Stimulated activated effector memory CD8-positive, alpha-beta T cell treated with anti-CD3 and anti-CD28 coated beads, Interleukin-12 subunit alpha, Interleukin-12 subunit beta, amount 100 ng/mL, for 72 hours (primary cell): ENCODE results near the gene OR51S1.
"Not testable (repeated sequence)": the region's sequence is repeated elsewhere in the genome, so short reads cannot be mapped to it uniquely, and the experiment has no call there.

Experiments
- ATAC-seq: fragments of 150-1000 bp; cut with Tn5 transposase; 2 replicates; pipeline ENCODE4 v1.10.0; 2021
- DNase-seq, 2 donors: peaks; one replicate each; pipeline ENCODE4 v3.0.0; 2021 to 2022; ENCODE audit warnings: low spot score in 2 of 2
- H3K27ac Mint-ChIP-seq: one replicate; pipeline ENCODE4 v1.8.0; 2022; ENCODE audit warnings: mild to moderate bottlenecking, mixed read lengths
- H3K36me3 Mint-ChIP-seq: one replicate; pipeline ENCODE4 v1.8.0; 2022; ENCODE audit warnings: mild to moderate bottlenecking, mixed read lengths
- H3K4me1 Mint-ChIP-seq: one replicate; pipeline ENCODE4 v1.8.0; 2022; ENCODE audit warnings: mixed read lengths
- H3K4me3 Mint-ChIP-seq: one replicate; pipeline ENCODE4 v1.8.0; 2022; ENCODE audit warnings: mild to moderate bottlenecking, mixed read lengths
- H3K9me3 Mint-ChIP-seq: one replicate; pipeline ENCODE4 v1.8.0; 2022; ENCODE audit warnings: mixed read lengths

Gene OR51S1

GRCh38 chr11:4830909-4831308 is 18.1 kb downstream of the OR51S1 start:
- ATAC-seq, result no peak
- no peak overlapping the region for H3K4me3 Mint-ChIP-seq
- H3K36me3 Mint-ChIP-seq, result no peaks in the 10 kb centered on the region
- H3K9me3 Mint-ChIP-seq, result no peaks in the 10 kb centered on the region
- DNase-seq, result no peak
- H3K27ac Mint-ChIP-seq, result no peak overlapping the region
- no peaks in the 10 kb centered on the region for H3K4me1 Mint-ChIP-seq

- ATAC-seq, result no peak
- DNase-seq, result no peak
- H3K27ac Mint-ChIP-seq, result no peak overlapping the region
- H3K36me3 Mint-ChIP-seq, result no peaks in the 10 kb centered on the region
- H3K4me3 Mint-ChIP-seq, result no peak overlapping the region
- H3K4me1 Mint-ChIP-seq, result no peaks in the 10 kb centered on the region
- no peaks in the 10 kb centered on the region for H3K9me3 Mint-ChIP-seq
Measured at GRCh38 chr11:4830346-4830745, 18.7 kb downstream of the OR51S1 start.

- H3K27ac Mint-ChIP-seq, result no peak overlapping the region
- H3K36me3 Mint-ChIP-seq, result no peaks in the 10 kb centered on the region
- ATAC-seq (no peak), DNase-seq (no peak)
- no peaks in the 10 kb centered on the region for H3K9me3 Mint-ChIP-seq
- H3K4me1 Mint-ChIP-seq, result no peaks in the 10 kb centered on the region
- H3K4me3 Mint-ChIP-seq, result no peak overlapping the region
Measured at GRCh38 chr11:4826425-4826824, 22.6 kb downstream of the OR51S1 start.

GRCh38 chr11:4825132-4825531 is 23.9 kb downstream of the OR51S1 start:
- ATAC-seq (no peak), DNase-seq (no peak)
- Mint-ChIP-seq H3K27ac (no peak overlapping the region), H3K4me3 (no peak overlapping the region), H3K9me3 (no peaks in the 10 kb centered on the region), H3K36me3 (no peaks in the 10 kb centered on the region), H3K4me1 (no peaks in the 10 kb centered on the region)

GRCh38 chr11:4821021-4821420 is 28.0 kb downstream of the OR51S1 start, which contains the start of gene OR51F2:
TSS of gene OR51F2 (plus strand) at chr11:4821321. CDS start at chr11:4821422, 101 bp downstream.
- no peaks in the 10 kb centered on the region for H3K36me3 Mint-ChIP-seq
- no peak within 1 kb of the TSS for H3K27ac Mint-ChIP-seq
- H3K4me1 Mint-ChIP-seq, result no peaks in the 10 kb centered on the region
- DNase-seq (no peak), ATAC-seq (no peak)
- H3K9me3 Mint-ChIP-seq, result no peaks in the 10 kb centered on the region
- H3K4me3 Mint-ChIP-seq, result no peak within 1 kb of the TSS

- Mint-ChIP-seq H3K4me3 (no peak overlapping the region), H3K9me3 (no peaks in the 10 kb centered on the region), H3K4me1 (no peaks in the 10 kb centered on the region), H3K27ac (no peak overlapping the region), H3K36me3 (no peaks in the 10 kb centered on the region)
- DNase-seq, result no peak
- no peak for ATAC-seq
Measured at GRCh38 chr11:4809246-4809645, 39.8 kb downstream of the OR51S1 start.

- DNase-seq (no peak), ATAC-seq (no peak)
- Mint-ChIP-seq H3K9me3 (no peaks in the 10 kb centered on the region), H3K36me3 (no peaks in the 10 kb centered on the region), H3K27ac (no peak overlapping the region), H3K4me1 (no peaks in the 10 kb centered on the region), H3K4me3 (no peak overlapping the region)
Measured at GRCh38 chr11:4808476-4808875, 40.5 kb downstream of the OR51S1 start.

- DNase-seq, result no peak
- Mint-ChIP-seq H3K4me1 (no peaks in the 10 kb centered on the region), H3K36me3 (no peaks in the 10 kb centered on the region), H3K9me3 (no peaks in the 10 kb centered on the region), H3K4me3 (no peak within 1 kb of the TSS), H3K27ac (no peak within 1 kb of the TSS)
- ATAC-seq, result no peak
Measured at GRCh38 chr11:4804280-4804679, 44.7 kb downstream of the OR51S1 start, which contains the start of gene OR52R1. TSS of gene OR52R1 (minus strand) at chr11:4804380. CDS start at chr11:4804380, 0 bp downstream.

GRCh38 chr11:4801316-4801715 is 47.7 kb downstream of the OR51S1 start:
- H3K27ac Mint-ChIP-seq, H3K4me1 Mint-ChIP-seq, H3K9me3 Mint-ChIP-seq, H3K36me3 Mint-ChIP-seq, DNase-seq, H3K4me3 Mint-ChIP-seq, ATAC-seq: not testable (repeated sequence)

- H3K4me1 Mint-ChIP-seq, result no peaks in the 10 kb centered on the region
- no peak for DNase-seq
- H3K9me3 Mint-ChIP-seq, result no peaks in the 10 kb centered on the region
- ATAC-seq, result peak; percentile 45
- no peak overlapping the region for H3K4me3 Mint-ChIP-seq
- H3K36me3 Mint-ChIP-seq, result no peaks in the 10 kb centered on the region
- H3K27ac Mint-ChIP-seq, result no peak overlapping the region
Measured at GRCh38 chr11:4798427-4799183, 50.4 kb downstream of the OR51S1 start.
